Stimulated activated CD4-positive, alpha-beta T cell treated with anti-CD3 and anti-CD28 coated beads, Interleukin-2, amount 100 ng/mL, for 48 hours (primary cell): ENCODE data around the gene ZNF320.
"Not testable (repeated sequence)": the region's sequence is repeated elsewhere in the genome, so short reads cannot be mapped to it uniquely, and the experiment has no call there.

Source experiments
- DNase-seq, 2 donors: peaks; one replicate each; pipeline ENCODE4 v3.0.0-alpha.2; 2020

ZNF320 gene

GRCh38 chr19:52897138-52897935 lies at the start of gene ZNF320:
Gene ZNF320, minus strand, starts transcription at chr19:52897635. Its CDS starts 7,380 bp downstream, at chr19:52890255.
- DNase-seq: peak; percentile 80 to 85

GRCh38 chr19:52946322-52947310 lies 49.2 kb upstream of the ZNF320 start:
- DNase-seq: no peak

GRCh38 chr19:52945652-52946321 lies 48.4 kb upstream of the ZNF320 start:
- DNase-seq: no peak

GRCh38 chr19:52944703-52945493 lies 47.5 kb upstream of the ZNF320 start:
- DNase-seq: not testable (repeated sequence)

DNA sequence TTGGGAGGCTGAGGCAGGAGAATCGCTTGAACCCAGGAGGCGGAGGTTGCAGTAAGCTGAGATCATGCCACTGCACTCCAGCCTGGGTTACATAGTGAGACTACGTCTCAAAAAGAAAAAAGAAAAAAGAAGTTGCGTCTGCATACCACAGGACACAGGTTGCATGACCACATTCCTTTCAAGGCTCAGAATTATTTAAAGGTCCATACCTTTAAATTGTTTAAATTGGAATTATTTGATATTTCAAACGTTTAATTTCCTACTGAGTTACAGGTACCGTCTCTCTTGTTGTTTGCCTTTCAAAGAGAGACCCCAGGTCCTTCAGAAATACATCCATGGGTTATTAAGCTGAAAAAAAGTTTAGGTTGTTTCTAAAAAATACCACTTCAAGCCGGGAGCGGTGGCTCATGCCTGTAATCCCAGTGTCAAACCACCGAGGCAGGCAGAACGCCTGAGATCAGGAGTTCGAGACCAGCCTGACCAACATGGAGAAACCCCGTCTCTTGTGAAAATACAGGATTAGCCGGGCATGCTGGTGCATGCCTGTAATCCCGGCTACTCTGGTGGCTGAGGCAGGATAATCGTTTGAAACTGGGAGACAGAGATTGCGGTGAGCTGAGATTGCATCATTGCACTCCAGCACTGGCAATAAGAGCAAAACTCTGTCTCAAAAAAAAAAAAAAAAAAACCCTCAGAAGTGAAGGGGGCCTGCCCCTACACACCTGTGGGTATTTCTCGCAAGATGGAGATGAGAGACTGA lies 46.6 kb upstream of the ZNF320 start:
- DNase-seq: no peak

- DNase-seq: no peak
These were observed 45.9 kb upstream of the ZNF320 start for GRCh38 chr19:52943134-52943883.

DNA sequence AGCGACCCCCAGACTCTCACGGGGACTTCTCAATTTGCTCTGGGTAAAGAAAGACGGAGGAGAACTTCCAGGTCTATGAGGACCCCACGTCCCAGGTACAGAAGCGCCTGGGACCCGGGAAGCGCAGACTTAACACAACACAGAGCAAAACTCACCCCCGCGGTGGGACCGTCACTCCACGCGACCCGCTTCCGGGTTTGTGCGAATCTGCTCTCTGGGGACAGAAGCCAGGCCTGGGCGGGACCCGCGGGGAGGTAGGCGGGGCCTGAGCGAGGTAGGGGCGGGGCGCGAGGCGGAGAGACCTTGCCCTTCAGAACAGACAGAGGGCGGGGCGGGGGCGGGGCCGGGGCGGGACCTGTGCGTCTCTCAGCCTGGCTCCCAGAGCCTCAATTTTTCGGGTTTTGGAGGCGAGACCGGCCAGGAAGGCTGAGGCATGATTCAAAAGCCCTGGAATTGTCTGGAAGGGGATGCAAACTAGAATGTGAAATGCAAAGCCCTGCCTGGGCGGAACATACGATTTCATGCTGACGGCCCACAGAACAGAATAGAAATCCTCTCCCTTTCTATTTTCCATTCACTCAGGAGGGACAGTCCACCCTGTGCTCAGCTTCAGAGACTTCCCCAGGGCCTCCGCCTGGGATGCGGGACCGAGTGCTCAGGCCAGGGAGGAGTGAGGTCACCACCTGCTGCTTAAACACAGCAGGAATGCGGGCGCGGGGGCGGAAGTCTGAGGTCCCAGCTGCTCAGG lies 45.1 kb upstream of the ZNF320 start:
- DNase-seq: peak; percentile 84 to 91

DNA sequence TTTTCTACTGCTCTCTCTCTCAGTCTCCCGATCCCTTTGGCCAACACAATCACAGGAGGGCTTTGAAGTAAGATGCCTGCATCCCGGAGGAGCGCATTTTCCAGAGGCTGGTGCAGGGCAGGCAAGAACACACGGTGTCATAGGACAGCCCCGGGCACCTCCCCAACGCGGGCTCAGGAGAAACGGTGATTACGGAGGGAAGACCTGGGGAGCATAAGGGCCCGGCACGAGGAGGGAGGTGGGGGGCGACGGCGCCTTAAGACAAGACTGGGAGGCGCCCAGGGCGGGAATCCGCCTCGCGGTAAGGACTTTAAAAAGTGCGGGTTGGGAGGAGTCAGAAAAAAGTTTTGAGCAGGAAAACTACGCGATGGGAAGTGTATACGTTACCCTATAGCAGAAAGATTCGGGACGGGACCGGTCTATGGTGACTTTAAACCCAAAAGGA lies 44.5 kb upstream of the ZNF320 start:
- no peak for DNase-seq

DNA sequence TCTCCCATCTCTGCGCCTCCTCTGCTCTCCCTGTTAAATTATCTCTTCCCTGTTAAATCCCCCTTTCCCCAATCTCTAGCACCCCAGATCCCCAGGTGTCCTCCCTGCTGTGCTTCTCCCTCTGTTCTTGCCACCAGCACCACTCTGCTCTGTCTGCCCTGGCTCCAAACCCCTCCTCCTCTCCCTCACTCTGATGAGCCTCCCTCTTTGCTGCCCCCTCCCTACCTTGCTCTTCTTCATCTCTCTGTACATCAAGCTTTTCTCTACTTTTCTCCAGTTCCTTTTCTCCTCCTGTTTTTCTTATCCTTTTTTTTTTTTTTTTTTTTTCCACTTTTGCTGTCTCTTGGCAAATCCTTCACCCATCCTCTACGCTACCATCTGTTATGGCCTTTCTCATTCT lies 44.1 kb upstream of the ZNF320 start:
- DNase-seq: not testable (repeated sequence)

DNA sequence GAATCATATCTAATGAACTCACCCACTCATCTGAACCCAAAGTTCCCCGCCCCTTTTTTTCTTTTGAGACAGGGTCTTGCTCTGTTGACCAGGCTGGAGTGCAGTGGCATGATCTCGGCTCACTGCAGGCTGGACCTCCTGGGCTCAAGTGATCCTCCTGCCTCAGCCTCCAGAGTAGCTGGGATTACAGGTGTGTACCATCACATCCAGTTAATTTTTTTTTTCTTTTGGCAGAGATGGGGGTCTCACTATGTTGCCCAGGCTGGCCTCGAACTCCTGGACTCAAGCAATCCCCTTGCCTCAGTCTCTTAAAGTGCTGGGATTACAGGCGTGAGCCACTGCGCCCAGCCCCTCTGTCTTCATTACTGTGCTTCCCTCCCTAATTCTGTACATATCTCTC lies 43.5 kb upstream of the ZNF320 start:
- not testable (repeated sequence) for DNase-seq

DNA sequence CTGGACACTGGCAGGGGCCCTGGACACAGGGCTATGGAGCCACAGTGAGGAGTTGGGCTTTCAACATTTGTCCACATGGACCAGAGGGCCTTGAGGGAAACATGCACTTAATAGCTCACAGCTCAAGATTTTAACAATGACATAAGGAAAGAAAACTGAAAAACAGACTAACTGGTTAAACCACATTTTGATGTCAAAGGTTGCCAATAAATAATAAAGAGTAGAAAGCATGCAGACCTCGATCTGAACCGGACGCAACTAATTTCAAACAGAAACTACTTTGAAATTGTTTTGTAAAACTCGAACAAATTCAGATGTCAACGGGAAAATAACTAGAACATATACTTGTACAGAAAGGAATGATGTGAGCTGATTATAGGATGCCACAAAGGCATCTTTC lies 41.3 kb upstream of the ZNF320 start:
- no peak for DNase-seq

DNA sequence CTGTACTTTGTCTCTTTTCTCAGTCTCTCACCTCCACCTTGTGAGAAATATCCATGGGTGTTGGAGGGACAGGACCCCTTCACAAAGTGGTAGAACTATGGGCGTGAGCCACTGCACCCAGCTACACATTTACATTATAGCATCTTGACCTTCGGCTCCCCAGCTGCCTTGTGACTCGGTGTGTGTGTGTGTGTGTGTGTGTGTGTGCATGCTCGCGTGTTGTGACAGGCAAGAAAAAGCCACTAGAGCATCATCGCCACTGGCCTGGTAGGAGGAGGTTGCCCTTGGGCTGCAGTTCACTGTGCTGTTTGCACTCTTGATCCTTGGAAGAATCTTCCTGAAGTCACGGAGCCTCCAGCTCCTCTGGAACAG lies 39.5 kb upstream of the ZNF320 start:
- no peak for DNase-seq

DNA sequence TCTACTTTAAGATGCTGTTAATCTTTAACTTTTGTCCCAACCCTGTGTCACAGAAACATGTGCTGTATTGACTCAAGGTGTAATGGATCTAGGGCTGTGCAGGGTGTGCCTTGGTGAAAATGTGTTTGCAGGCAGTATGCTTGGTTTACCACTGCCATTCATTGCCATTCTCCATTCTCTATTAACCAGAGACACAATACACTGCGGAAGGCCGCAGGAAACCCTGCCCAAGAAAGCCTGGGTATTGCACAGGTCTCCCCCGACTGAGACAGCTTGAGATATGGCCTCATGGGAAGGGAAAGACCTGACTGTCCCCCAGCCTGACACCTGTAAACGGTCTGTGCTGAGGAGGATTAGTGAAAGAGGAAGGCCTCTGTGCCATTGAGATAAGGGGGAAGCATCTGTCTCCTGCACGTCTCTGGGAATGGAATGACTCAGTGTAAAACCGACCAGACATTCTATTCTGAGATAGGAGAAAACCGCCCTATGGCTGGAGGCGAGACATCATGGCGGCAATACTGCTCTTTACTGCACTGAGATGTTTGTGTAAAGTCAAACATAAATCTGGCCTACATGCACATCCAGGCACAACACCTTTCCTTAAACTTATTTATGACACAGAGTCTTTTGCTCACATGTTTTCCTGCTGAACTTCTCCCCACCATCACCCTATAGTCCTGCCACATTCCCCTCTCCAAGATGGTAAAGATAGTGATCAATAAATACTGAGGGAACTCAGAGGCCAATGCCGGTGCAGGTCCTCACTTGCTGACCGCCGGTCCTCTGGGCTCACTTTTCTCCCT lies 38.9 kb upstream of the ZNF320 start:
- DNase-seq: no peak

DNA sequence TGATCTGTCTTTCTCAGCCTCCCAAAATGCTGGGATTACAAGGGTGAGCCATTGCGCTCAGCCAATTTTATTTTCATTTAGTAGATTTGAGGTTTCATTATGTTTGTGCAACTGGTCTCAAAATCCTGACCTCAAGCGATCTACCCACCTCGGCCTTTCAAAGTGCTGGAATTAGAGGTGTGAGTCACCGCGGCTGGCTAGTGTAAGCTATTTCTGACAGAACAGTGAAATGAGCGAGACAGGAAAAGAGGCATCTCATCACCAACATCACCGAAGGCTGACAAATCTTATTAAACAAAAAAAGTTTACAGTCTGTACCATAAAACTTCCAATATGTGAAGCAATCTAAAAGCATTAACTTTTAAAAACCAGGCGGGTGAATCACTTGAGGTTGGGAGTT lies 38.0 kb upstream of the ZNF320 start:
- DNase-seq: no peak

GRCh38 chr19:52924641-52925040 lies 27.2 kb upstream of the ZNF320 start:
- not testable (repeated sequence) for DNase-seq

DNA sequence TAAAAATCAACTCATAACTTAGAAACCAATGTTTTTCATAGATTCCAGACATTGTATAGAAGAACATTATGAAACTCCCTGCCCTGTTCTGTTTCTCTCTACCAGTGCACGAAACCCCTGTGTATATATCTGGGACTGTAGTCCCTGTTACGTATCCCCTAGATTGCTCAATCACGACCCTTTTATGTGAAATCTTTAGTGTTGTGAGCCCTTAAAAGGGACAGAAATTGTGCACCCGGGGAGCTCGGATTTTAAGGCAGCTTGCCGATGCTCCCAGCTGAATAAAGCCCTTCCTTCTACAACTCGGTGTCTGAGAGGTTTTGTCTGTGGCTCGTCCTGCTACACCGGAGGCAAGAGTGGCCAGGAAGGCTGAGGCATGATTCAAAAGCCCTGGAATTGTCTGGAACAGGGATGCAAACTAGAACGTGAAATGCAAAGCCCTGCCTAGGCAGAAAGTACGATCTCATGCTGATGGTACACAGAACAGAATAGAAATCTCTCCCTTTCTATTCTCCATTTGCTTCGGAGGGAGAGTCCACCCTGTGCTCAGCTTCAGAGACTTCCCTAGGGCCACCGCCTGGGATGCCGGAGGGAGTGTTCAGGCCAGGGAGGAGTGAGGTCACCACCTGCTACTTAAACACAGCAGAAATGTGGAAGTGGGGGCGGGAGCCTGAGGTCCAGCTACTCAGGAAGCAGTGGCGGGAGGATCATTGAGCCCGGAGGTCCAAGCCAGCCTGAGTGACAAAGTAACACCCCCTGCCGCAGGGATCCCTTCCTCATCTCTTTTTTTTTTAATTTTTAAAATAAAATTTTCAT lies 26.6 kb upstream of the ZNF320 start:
- no peak for DNase-seq

DNA sequence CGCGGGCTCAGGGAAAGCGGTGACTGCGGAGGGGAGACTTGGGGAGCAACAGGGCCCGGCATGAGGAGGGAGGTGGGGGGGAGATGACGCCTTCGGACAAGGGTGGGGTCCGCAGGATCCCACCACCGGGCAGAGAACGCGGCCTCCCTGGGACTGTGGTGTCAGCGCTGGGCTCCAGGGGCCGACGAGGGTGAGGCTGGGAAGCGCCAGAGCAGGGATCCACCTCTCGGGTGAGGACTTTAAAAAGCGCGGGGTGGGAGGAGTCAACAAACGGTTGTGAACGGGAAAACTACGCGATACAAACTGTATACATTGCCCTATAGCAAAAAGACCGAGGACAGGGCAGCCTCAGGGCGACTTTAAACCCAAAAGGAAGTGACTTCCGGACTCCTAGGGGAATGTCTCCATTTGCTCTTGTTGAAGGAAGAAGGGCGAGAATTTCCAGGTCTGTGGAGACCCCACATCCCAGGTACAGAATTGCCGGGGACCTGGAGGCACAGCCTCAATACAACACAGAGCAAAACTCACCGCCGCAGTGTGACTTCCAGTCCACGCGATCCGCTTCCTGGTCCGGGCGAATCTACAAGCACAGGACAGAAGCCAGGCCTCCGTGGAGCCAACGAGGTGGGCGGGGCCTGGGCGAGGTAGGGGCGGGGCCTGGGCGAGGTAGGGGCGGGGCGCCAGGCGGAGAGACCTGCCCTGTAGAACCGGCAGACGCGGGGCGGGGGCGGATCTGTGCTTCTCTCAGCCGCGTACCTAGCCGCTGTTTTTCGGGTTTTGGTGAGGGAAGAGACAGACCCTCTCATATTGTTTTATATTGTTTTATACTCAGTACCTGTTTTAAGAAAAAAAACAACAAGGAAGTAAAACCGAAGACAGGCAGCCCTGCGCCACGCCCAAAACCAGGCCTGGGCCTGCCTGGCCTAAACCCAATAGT lies 25.7 kb upstream of the ZNF320 start, which contains the start of gene ZNF888:
ZNF888 (minus strand) TSS at position 588 of the 937 bp plus-strand sequence. CDS start 5,555 bp downstream, outside the sequence.
- peak; percentile 69 to 83 for DNase-seq
